Measurements from ENCODE around the gene ZNF341. TPM values are rescaled to one million over a fixed set of nuclear protein-coding genes. Genes with fewer than 3 reads are reported as not detected.

ZNF341 gene
- total and polyA plus RNA-seq, 9 of the 15 experiments (the other 6 are each of a cell fraction or from before 2014, with no cell fraction given), result 0.08 to 2.6 (median 1.0) TPM

DNA sequence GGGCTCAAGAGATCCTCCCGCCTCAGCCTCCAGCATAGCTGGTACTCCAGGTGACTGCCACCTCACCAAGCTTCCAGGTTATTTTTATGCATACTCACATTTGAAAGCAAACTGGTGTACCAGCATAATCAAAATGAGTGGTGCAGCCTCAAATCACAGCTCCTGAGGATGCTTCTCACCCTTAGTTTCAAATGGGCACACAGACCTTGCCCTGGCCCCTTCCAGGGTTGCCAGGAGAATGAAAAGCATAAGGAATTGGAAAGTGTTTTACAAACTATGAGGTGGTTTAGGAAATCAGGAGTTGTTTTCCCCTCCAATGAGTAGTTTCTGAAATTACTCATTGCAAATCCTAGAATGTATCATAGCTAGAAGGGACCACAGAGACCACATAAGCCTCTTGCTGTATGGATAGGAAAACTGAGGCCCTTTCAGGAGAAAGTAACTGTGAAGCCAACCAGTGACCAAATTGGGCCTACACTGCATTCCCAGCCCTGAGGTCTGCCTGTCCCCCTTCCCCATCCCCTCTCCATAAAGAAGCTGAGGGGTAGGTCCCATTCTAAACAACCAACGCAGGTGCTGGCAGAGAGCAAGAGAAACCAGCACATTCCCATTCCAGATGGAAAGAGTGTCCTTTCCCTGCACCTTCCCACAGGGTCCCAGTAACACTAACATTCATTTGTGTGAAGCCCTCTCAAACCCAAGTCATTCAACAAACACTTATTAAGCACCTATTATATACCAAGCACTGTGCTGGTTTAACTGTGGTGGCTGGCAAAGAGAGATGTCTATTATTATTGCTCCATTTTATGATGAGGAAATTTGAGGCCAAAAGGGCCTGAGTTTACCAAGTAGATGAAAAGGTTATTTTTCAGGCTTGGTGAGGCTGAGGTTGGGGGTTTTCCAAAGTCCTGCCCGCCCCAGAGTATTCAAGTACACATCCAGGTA, 43.5 kb upstream of the ZNF341 start:
- no peak for FAIRE-seq
- no peaks in the 10 kb centered on the region for H3K9me3 ChIP-seq (replicated peaks; ENCODE audit: control insufficient read depth, insufficient read depth, low read depth, low read length)
- H3K9ac ChIP-seq (ENCODE audit: insufficient read depth in 1 of 2, low read depth in 2 of 2, low read length in 2 of 2), result peak overlapping the region in 1 of 2 experiments; percentile 7; a peak in 2 of 4 replicates
- 58% methylated on average over 3 of the region's 3 CpGs for WGBS (ENCODE audit: insufficient coverage, low coverage, missing lambda C conversion rate)
- intact Hi-C loops (cut with micrococcal nuclease), result loop anchor here (5.0 kb wide), 2 partner anchors 44 to 124 kb away; partner anchors contain the start of genes CHMP4B and ZNF341
- peak; percentile 91 for TF ChIP-seq ZKSCAN8 (CRISPR knock-in tag; IDR thresholded peaks at IDR 0.05)
- TF ChIP-seq SMARCB1 (IDR thresholded peaks at IDR 0.05; ENCODE audit: insufficient read length, low read depth), result no peak
- peaks cover 40 to 56% of the 10 kb centered on the region in 2 experiments for H3K4me1 ChIP-seq (replicated peaks in 1 of 2; ENCODE audit: control insufficient read depth in 2 of 2, insufficient read depth in 2 of 2, low read length in 2 of 2)
- peaks cover 7% of the 10 kb centered on the region; the same call in 1 of the 3 replicates for H3K36me3 ChIP-seq (ENCODE audit: control insufficient read depth, insufficient read depth, low read length)
- peak overlapping the region; percentile 56; the same call in 1 of the 2 replicates for H3K4me2 ChIP-seq (ENCODE audit: insufficient read depth, low read length)
- ChIA-PET POLR2A (interaction anchor here (1.1 to 1.3 kb wide), 2 partner anchors 18 to 71 kb away, joined by 3 read pairs; no protein-coding TSS in a partner anchor), CTCF (ENCODE audit: low intra/inter-chr PET ratio) (no interaction called here)
- peak overlapping the region; percentile 51 for H3K27ac ChIP-seq (ENCODE audit: extremely low read depth, low read depth, low read length)
- no peak overlapping the region for H2AFZ ChIP-seq (ENCODE audit: low read depth, low read length)
- H3K79me2 ChIP-seq (ENCODE audit: control insufficient read depth, insufficient read depth, low read length), result peaks cover 23% of the 10 kb centered on the region
- no peak for DNase-seq (ENCODE audit: extremely low read depth in 1 of 4, low spot score in 3 of 4)
- ATAC-seq, result no peak
- H3K27me3 ChIP-seq (ENCODE audit: control insufficient read depth in 2 of 2, insufficient read depth in 2 of 2, low read length in 2 of 2), result no peaks in the 10 kb centered on the region
- H3K9me1 ChIP-seq (ENCODE audit: control insufficient read depth, insufficient read depth, low read length), result no peaks in the 10 kb centered on the region
- peaks cover 14% of the 10 kb centered on the region; the same call in 1 of the 2 replicates for H4K20me1 ChIP-seq (replicated peaks; ENCODE audit: control insufficient read depth, insufficient read depth, low read length)
- no TSS peak for BruUV-seq (replicated peaks)
- H3K4me3 ChIP-seq, result no peak overlapping the region
- in situ Hi-C loops (cut with MboI), result no loop called here

Measured in K562 (cell line).